Gastroesophageal sphincter (tissue), 4 donors: ENCODE data around the gene PCK1. TPM values are rescaled to one million over a fixed set of nuclear protein-coding genes. Genes with fewer than 3 reads are reported as not detected.
"Not testable (repeated sequence)": the region's sequence is repeated elsewhere in the genome, so short reads cannot be mapped to it uniquely, and the experiment has no call there.

Experiments
- ATAC-seq: fragments of 150-250 bp; one replicate; pipeline ENCODE4 v1.9.1; 2016; ENCODE audit warnings: mild to moderate bottlenecking, moderate library complexity
- H3K27ac ChIP-seq, 4 donors: fragments of 200-600 bp; sonication (generic) in 3 of 4; 1 replicate in 3 of 4; 2 replicates in 1 of 4; pipeline ENCODE4 v1.5.1; 2016 to 2019
- H3K27me3 ChIP-seq: fragments of 200-600 bp; sonication (generic); one replicate; pipeline ENCODE4 v1.5.1; 2019
- H3K36me3 ChIP-seq, 2 donors: fragments of 200-600 bp; sonication (generic); one replicate each; pipeline ENCODE4 v1.5.1; 2019; ENCODE audit warnings: control low read depth in 1 of 2
- H3K4me1 ChIP-seq, 3 donors: fragments of 200-600 bp; sonication (generic); 1 replicate in 2 of 3; 2 replicates in 1 of 3; pipeline ENCODE4 v1.5.1; 2016 to 2019; ENCODE audit warnings: control low read depth in 2 of 3
- H3K4me3 ChIP-seq, 2 donors: fragments of 200-600 bp; sonication (generic); one replicate each; pipeline ENCODE4 v1.5.1; 2019; ENCODE audit warnings: mild to moderate bottlenecking in 1 of 2, moderate library complexity in 1 of 2
- H3K9me3 ChIP-seq, 3 donors: fragments of 200-600 bp; sonication (generic); one replicate each; pipeline ENCODE4 v1.5.1; 2017 to 2019; ENCODE audit warnings: control low read depth in 2 of 3
- EP300 ChIP-seq: sonication (generic); formaldehyde crosslinking; IDR thresholded peaks from one replicate; pipeline ENCODE4 v1.6.1; 2017; ENCODE audit warnings: antibody characterized with exemption, mild to moderate bottlenecking
- POLR2A ChIP-seq, 2 donors: fragments of 450-650 bp; IDR thresholded peaks; one replicate each; pipeline ENCODE4 v1.6.1; 2017; ENCODE audit warnings: antibody characterized with exemption in 2 of 2, mild to moderate bottlenecking in 2 of 2, moderate library complexity in 1 of 2
- POLR2AphosphoS5 ChIP-seq: sonication (generic); formaldehyde crosslinking; IDR thresholded peaks from one replicate; pipeline ENCODE4 v1.6.1; 2017; ENCODE audit warnings: antibody characterized with exemption
- WGBS, 2 donors: methylation state at CpG; one replicate each; pipeline ENCODE4 v1.1.5; 2018; ENCODE audit warnings: low coverage in 1 of 2; 5-methylcytosine and 5-hydroxymethylcytosine counted together
- total RNA-seq, 4 donors: library from RNA; depleted of rRNA; stranded (reverse); fragments of >200 nt; gene quantifications; one replicate each; pipeline ENCODE4 v1.1.0, GENCODE V29; 2016
- TF ChIP-seq, protein P1 (sequence below), 4 experiments: fragments of 200-600 bp in 2 of 4; fragments of 450-650 bp in 2 of 4; sonication (generic) in 1 of 4; IDR thresholded peaks; one replicate each; pipeline ENCODE4 v1.5.1; 2017 to 2019; ENCODE audit warnings: antibody characterized with exemption in 4 of 4, mild to moderate bottlenecking in 2 of 4, moderate library complexity in 2 of 4

PCK1 gene
- 1 to 10 TPM in 1 of 4 donors, under 1 TPM in 3; 0.15 to 3.2 (median 0.23) TPM for total RNA-seq

DNA sequence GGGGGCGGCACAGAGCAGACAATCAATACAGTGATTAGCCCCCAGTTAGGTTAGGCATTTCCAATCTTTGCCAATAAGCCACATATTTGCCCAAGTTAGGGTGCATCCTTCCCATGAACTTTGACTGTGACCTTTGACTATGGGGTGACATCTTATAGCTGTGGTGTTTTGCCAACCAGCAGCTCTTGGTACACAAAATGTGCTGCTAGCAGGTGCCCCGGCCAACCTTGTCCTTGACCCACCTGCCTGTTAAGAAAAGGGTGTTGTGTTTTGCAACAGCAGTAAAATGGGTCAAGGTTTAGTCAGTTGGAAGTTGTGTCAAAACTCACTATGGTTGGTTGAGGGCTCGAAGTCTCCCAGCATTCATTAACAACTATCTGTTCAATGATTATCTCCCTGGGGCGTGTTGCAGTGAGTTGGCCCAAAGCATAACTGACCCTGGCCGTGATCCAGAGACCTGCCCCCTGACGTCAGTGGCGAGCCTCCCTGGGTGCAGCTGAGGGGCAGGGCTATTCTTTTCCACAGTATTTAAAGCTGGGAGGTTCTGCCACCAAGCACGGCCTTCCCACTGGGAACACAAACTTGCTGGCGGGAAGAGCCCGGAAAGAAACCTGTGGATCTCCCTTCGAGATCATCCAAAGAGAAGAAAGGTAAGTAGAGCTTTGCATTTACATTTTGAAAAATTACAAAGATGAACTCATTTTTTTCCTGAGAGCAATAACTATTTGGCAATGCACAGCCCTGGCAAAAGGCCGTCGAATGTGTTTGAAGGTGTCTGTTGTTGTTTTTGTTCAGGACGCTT lies at the start of gene PCK1:
PCK1 (plus strand) TSS at position 557 of the 802 bp plus-strand sequence. CDS start 302 bp downstream, outside the sequence.
- H3K9me3 ChIP-seq: no peaks in the 10 kb centered on the region
- no peak within 1 kb of the TSS for H3K4me3 ChIP-seq
- WGBS, 2 donors: 64 to 74% methylated on average over 8 to 9 of the region's 14 CpGs

DNA sequence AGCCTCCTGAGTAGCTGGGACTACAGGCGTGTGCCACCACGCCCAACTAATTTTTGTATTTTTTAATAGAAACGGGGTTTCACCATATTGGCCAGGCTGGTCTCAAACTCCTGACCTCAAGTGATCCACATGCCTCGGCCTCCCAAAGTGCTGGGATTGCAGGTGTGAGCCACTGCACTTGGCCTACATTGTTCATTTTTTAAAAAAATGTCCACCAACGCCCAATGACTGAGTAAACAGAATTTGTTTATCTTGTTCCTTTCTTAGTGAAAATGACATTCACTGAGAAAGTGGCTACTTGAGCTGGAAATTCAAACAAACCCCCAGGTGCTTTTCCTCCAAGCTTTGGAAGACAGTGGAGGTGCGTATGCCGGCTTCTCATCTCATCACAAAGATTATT lies 49.2 kb upstream of the PCK1 start:
- H3K9me3 ChIP-seq, H3K27me3 ChIP-seq, H3K36me3 ChIP-seq, H3K4me3 ChIP-seq, H3K27ac ChIP-seq, ATAC-seq: not testable (repeated sequence)
- 85 to 100% methylated on average over 2 to 6 of the region's 7 CpGs for WGBS, 2 donors
- H3K4me1 ChIP-seq: peaks cover 0 to 11% (median 0%) of the 10 kb centered on the region in 3 donors

More for the DNA sequence above, at the start of gene PCK1:
- Histone ChIP-seq H3K27ac (no peak within 1 kb of the TSS), H3K36me3 (no peaks in the 10 kb centered on the region), H3K4me1 (peaks cover 0 to 7% (median 0%) of the 10 kb centered on the region in 3 donors), H3K27me3 (peaks cover 29% of the 10 kb centered on the region)
- ATAC-seq: no peak
- TF ChIP-seq POLR2A (IDR thresholded peaks at IDR 0.05) (no peak), EP300 (no peak)
- TF ChIP-seq, protein P1, sequence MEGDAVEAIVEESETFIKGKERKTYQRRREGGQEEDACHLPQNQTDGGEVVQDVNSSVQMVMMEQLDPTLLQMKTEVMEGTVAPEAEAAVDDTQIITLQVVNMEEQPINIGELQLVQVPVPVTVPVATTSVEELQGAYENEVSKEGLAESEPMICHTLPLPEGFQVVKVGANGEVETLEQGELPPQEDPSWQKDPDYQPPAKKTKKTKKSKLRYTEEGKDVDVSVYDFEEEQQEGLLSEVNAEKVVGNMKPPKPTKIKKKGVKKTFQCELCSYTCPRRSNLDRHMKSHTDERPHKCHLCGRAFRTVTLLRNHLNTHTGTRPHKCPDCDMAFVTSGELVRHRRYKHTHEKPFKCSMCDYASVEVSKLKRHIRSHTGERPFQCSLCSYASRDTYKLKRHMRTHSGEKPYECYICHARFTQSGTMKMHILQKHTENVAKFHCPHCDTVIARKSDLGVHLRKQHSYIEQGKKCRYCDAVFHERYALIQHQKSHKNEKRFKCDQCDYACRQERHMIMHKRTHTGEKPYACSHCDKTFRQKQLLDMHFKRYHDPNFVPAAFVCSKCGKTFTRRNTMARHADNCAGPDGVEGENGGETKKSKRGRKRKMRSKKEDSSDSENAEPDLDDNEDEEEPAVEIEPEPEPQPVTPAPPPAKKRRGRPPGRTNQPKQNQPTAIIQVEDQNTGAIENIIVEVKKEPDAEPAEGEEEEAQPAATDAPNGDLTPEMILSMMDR (IDR thresholded peaks at IDR 0.05): no peak

DNA sequence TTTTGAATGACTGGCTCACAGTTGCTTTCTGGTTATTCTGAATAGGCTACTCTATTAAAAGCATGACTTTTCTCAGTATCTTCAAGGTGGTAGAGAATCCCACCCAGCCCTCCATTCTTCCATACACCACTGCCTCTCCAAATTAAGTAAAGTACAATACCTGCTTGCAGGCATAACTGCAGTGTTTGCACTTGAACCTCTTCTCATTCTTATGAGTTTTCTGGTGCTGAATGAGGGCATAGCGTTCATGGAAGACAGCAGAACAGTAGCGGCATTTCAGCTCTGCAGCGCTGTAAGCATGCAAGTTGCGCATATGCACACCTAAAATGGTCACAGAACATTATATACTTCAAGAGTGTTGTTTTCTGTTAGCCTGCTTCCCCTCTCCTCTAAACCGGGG lies 48.5 kb upstream of the PCK1 start:
- Histone ChIP-seq H3K27me3 (no peaks in the 10 kb centered on the region), H3K36me3 (no peaks in the 10 kb centered on the region), H3K4me3 (no peak overlapping the region), H3K27ac (no peak overlapping the region), H3K4me1 (peaks cover 0 to 11% (median 0%) of the 10 kb centered on the region in 3 donors), H3K9me3 (no peaks in the 10 kb centered on the region)
- WGBS, 2 donors: 64 to 80% methylated on average over 2 to 5 of the region's 5 CpGs
- no peak for ATAC-seq
- TF ChIP-seq, protein P1 (IDR thresholded peaks at IDR 0.05): no peak
- no peak for TF ChIP-seq POLR2AphosphoS5
- no peak for TF ChIP-seq POLR2A (IDR thresholded peaks at IDR 0.05)
- no peak for TF ChIP-seq EP300

- H3K27me3 ChIP-seq: no peaks in the 10 kb centered on the region
- H3K4me3 ChIP-seq: no peak overlapping the region
- no peaks in the 10 kb centered on the region for H3K9me3 ChIP-seq
- H3K4me1 ChIP-seq: peaks cover 0 to 11% (median 0%) of the 10 kb centered on the region in 3 donors
- no peak overlapping the region for H3K27ac ChIP-seq
- WGBS, 2 donors: 88 to 100% methylated on average over 1 of the region's 1 CpG
- no peaks in the 10 kb centered on the region for H3K36me3 ChIP-seq
- ATAC-seq: no peak
- TF ChIP-seq POLR2AphosphoS5 (no peak), POLR2A (IDR thresholded peaks at IDR 0.05) (no peak)
- TF ChIP-seq, protein P1 (IDR thresholded peaks at IDR 0.05): no peak
These were observed 47.7 kb upstream of the PCK1 start for GRCh38 chr20:57513199-57513598.

- Histone ChIP-seq H3K4me3 (no peak overlapping the region), H3K36me3 (no peaks in the 10 kb centered on the region), H3K27me3 (no peaks in the 10 kb centered on the region), H3K4me1 (peaks cover 0 to 11% (median 0%) of the 10 kb centered on the region in 3 donors), H3K9me3 (no peaks in the 10 kb centered on the region), H3K27ac (peak overlapping the region in 1 of 4 donors; percentile 46)
- TF ChIP-seq, protein P1 (IDR thresholded peaks at IDR 0.05): peak; percentile 69 to 92 (median 90)
- no peak for TF ChIP-seq POLR2A (IDR thresholded peaks at IDR 0.05)
- peak; percentile 91 for ATAC-seq
- 25 to 35% methylated on average over 2 to 9 of the region's 17 CpGs for WGBS, 2 donors
These were observed 46.6 kb upstream of the PCK1 start for GRCh38 chr20:57514273-57514751.
